Measurements from ENCODE around the gene SRCIN1.
"Not testable (repeated sequence)": the region's sequence is repeated elsewhere in the genome, so short reads cannot be mapped to it uniquely, and the experiment has no call there.

SRCIN1 gene, protein sequence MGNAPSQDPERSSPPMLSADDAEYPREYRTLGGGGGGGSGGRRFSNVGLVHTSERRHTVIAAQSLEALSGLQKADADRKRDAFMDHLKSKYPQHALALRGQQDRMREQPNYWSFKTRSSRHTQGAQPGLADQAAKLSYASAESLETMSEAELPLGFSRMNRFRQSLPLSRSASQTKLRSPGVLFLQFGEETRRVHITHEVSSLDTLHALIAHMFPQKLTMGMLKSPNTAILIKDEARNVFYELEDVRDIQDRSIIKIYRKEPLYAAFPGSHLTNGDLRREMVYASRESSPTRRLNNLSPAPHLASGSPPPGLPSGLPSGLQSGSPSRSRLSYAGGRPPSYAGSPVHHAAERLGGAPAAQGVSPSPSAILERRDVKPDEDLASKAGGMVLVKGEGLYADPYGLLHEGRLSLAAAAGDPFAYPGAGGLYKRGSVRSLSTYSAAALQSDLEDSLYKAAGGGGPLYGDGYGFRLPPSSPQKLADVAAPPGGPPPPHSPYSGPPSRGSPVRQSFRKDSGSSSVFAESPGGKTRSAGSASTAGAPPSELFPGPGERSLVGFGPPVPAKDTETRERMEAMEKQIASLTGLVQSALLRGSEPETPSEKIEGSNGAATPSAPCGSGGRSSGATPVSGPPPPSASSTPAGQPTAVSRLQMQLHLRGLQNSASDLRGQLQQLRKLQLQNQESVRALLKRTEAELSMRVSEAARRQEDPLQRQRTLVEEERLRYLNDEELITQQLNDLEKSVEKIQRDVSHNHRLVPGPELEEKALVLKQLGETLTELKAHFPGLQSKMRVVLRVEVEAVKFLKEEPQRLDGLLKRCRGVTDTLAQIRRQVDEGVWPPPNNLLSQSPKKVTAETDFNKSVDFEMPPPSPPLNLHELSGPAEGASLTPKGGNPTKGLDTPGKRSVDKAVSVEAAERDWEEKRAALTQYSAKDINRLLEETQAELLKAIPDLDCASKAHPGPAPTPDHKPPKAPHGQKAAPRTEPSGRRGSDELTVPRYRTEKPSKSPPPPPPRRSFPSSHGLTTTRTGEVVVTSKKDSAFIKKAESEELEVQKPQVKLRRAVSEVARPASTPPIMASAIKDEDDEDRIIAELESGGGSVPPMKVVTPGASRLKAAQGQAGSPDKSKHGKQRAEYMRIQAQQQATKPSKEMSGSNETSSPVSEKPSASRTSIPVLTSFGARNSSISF

DNA sequence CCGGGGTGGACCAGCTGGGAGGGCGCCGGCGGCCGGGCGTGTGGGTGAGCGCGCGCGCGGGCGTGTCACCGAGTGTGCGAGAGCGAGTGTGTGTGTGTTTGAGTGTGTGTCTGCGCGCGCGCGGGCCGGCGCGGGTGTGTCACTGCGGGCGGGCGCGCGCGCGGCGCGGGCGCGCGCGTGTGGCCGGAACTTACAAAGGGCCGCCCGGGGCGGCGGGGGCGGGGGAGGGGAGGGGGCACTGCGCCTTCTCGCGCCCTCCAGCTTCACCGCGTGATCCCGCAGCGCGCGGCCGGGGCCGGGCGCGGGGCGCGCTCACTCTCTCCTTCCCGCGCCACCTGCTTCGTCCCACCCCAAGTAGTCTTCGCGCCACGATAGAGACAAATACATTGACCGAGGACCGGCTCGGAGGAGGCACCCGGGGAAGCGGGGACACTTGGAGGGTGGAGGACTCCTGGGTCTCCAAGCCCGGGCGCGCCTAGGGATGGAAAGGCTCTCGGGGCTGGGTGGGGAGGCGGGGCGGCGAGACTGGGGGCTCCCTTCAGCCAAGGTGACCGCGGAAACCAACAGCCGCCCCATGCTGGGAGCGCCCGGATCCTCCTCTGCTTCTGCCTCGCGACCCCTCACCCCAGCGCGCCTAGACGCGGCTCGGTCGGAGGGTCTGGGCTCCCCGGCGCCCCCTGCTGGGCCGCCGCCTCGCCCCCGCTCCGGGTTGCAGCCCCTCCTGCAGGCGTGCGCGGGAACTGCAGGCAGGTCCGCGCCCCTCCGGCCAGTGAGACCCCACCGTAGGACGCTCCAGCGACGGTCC is at the start of gene SRCIN1:
Gene SRCIN1, minus strand, starts transcription at position 112 of the 805 bp plus-strand sequence. CDS start 247 bp downstream, outside the sequence.
- DNase-seq (ENCODE audit: low read depth in 2 of 2) = no peak
- TF ChIP-seq, protein P1, sequence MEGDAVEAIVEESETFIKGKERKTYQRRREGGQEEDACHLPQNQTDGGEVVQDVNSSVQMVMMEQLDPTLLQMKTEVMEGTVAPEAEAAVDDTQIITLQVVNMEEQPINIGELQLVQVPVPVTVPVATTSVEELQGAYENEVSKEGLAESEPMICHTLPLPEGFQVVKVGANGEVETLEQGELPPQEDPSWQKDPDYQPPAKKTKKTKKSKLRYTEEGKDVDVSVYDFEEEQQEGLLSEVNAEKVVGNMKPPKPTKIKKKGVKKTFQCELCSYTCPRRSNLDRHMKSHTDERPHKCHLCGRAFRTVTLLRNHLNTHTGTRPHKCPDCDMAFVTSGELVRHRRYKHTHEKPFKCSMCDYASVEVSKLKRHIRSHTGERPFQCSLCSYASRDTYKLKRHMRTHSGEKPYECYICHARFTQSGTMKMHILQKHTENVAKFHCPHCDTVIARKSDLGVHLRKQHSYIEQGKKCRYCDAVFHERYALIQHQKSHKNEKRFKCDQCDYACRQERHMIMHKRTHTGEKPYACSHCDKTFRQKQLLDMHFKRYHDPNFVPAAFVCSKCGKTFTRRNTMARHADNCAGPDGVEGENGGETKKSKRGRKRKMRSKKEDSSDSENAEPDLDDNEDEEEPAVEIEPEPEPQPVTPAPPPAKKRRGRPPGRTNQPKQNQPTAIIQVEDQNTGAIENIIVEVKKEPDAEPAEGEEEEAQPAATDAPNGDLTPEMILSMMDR (IDR thresholded peaks at IDR 0.05; ENCODE audit: low read depth, low read length) = peak; percentile 47
- H3K4me3 ChIP-seq (replicated peaks in 1 of 2; ENCODE audit: low read depth in 2 of 2, low read length in 2 of 2) = peak within 1 kb of the TSS; percentile 29 to 39

DNA sequence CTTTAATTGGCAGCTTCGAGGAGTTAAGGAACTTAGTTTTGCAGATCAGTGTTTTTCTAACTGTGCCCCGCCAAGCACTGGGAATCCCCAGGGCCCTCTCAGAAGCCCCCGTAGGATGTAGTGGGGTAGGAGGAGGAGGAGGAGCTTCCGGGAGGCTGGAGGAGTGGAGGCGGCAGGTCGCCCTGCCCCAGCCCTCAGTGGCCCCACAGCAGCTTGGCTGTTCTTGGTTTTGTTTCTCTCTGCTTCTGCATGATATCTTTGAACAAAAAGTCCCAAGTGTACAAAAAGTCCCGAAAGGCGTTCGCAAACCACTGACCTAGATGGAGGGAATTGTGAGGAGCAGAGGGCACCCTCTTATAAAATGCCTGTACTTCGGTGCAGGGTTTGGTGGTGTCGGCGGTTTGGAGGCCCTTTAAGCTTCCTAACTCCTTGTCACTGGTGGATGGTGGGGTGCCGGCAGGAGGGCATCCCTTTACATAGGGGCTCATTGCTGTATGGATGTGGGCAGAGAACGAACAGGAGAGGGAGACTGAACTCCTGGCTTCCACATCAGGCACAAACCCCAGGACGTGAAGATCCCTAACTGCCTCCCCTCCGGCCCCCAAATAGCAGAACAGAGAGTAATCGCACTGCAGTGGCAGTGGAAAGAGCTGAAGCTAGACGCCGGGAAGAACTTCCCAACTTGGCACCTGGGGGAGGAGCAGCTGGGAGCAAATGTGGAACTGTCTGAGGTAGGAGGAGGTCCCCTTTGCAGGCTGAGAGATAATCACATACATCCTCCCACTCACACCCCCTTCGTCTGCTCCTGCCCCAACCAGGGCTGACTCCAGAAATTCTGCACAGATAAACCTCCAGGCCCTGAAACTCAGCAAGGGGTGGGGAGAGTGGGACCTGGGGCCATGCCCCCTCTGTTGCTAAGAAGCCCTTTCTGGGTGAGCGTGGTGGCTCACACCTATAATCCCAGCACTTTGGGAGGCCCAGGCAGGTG is 49.0 kb upstream of the SRCIN1 start:
- TF ChIP-seq, protein P1 (IDR thresholded peaks at IDR 0.05; ENCODE audit: low read depth, low read length) = no peak
- no peak overlapping the region for H3K4me3 ChIP-seq (replicated peaks in 1 of 2; ENCODE audit: low read depth in 2 of 2, low read length in 2 of 2)

DNA sequence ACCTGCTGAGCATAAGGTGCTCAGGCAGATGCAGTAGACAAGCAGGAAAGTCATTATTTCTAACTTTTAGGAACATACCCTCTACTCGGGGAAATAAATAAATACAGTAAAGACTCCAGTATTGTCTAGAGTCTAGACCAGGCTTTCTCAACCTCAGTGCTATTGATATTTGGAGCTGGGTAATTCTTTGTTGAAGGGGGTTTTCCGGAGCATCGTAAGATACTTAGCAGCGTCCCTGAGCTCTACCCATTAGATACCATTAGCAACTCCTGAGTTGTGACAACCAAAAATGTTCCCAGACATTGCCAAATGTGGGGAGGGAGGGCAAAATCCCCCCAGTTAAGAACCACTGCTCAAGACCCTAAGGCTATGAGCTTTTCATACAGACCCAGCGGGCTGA is 47.9 kb upstream of the SRCIN1 start:
- TF ChIP-seq, protein P1 (IDR thresholded peaks at IDR 0.05; ENCODE audit: low read depth, low read length) = no peak
- no peak for DNase-seq (ENCODE audit: low read depth in 2 of 2)
- no peak overlapping the region for H3K4me3 ChIP-seq (replicated peaks in 1 of 2; ENCODE audit: low read depth in 2 of 2, low read length in 2 of 2)

More for the DNA sequence above, 49.0 kb upstream of the SRCIN1 start:
- no peak for DNase-seq (ENCODE audit: low read depth in 2 of 2)

DNA sequence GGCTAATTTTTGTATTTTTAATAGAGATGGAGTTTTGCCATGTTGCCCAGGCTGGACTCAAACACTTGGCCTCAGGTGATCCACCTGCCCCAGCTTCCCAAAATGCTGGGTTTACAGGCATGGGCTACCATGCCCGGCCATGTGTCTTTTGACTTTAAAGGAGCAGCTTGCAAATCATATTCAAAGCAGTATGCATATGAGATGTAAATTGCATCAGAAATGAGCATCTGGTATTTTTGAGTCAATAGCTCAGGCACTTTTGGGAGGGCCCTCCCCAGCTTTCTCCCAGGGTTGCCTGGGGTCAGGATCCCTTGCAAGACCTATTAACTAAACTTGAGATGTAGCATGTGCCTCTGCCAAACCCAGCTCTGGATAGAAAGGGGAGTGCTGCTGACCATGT is 47.5 kb upstream of the SRCIN1 start:
- no peak for DNase-seq (ENCODE audit: low read depth in 2 of 2)
- TF ChIP-seq, protein P1 (IDR thresholded peaks at IDR 0.05; ENCODE audit: low read depth, low read length) = no peak
- no peak overlapping the region for H3K4me3 ChIP-seq (replicated peaks in 1 of 2; ENCODE audit: low read depth in 2 of 2, low read length in 2 of 2)

DNA sequence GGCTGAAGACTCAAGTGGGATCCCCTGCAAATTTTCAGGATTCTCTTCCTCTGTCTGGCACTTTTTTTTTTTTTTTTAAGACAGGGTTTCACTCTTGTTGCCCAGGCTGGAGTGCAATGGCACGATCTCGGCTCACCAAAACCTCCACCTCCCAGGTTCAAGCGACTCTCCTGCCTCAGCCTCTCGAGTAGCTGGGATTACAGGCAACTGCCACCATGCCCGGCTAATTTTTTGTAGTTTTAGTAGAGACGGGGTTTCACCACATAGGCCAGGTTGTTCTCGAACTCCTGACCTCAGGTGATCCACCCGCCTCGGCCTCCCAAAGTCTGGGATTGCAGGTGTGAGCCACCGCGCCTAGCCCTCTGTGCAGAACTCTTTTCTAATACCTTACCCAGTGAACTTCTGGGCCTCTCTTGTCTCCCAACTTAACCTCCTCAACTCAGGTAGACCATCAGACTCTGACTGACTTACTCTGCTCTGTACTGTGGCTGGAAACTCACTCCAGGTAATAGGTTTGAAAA is 45.0 kb upstream of the SRCIN1 start:
- not testable (repeated sequence) for DNase-seq (ENCODE audit: low read depth in 2 of 2); H3K4me3 ChIP-seq (replicated peaks in 1 of 2; ENCODE audit: low read depth in 2 of 2, low read length in 2 of 2)

DNA sequence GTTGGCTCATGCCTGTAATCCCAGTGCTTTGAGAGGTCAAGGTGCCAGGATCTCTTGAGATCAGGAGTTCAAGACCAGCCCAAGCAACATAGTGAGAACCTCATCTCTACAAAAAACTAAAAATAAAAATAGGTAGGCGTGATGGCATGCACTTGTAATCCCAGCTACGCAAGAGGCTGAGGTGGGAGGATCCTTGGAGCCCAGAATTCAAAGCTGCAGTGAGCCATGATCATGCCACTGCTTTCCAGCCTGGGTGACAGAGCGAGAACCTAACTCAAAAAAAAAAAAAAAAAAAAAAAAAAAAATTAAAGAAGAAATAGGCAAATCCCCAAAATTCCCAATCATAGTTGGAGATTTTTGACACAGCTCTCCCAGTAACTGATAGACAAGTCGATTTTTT is 32.2 kb upstream of the SRCIN1 start:
- DNase-seq (ENCODE audit: low read depth in 2 of 2) = no peak
- TF ChIP-seq, protein P1 (IDR thresholded peaks at IDR 0.05; ENCODE audit: low read depth, low read length) = no peak
- no peak overlapping the region for H3K4me3 ChIP-seq (replicated peaks in 1 of 2; ENCODE audit: low read depth in 2 of 2, low read length in 2 of 2)
